ENCODE results near the gene NUP153.

- TF ChIP-seq, protein P1, sequence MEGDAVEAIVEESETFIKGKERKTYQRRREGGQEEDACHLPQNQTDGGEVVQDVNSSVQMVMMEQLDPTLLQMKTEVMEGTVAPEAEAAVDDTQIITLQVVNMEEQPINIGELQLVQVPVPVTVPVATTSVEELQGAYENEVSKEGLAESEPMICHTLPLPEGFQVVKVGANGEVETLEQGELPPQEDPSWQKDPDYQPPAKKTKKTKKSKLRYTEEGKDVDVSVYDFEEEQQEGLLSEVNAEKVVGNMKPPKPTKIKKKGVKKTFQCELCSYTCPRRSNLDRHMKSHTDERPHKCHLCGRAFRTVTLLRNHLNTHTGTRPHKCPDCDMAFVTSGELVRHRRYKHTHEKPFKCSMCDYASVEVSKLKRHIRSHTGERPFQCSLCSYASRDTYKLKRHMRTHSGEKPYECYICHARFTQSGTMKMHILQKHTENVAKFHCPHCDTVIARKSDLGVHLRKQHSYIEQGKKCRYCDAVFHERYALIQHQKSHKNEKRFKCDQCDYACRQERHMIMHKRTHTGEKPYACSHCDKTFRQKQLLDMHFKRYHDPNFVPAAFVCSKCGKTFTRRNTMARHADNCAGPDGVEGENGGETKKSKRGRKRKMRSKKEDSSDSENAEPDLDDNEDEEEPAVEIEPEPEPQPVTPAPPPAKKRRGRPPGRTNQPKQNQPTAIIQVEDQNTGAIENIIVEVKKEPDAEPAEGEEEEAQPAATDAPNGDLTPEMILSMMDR (conservative IDR thresholded peaks at IDR 0.05; ENCODE audit: low read length), result no peak
- no peak for TF ChIP-seq EZH2phosphoT487 (IDR thresholded peaks at IDR 0.05; ENCODE audit: borderline replicate concordance, low read depth, low read length)
Measured at GRCh38 chr6:17729223-17730077, 22.7 kb upstream of the NUP153 start.

Data from OCI-LY7 (cell line).